IPS-NIHi11 (cell line): Measurements from ENCODE around the gene TMPRSS13.
A peak's percentile ranks its signal among the peaks of the same experiment; 100 is the strongest.

Experiments
- DNase-seq: peaks from one replicate; pipeline ENCODE4 v3.0.0; 2012; ENCODE audit warnings: mixed read lengths, low spot score

The TMPRSS13 gene

GRCh38 chr11:117891362-117891761, 37.8 kb downstream of the TMPRSS13 start:
- no peak for DNase-seq

GRCh38 chr11:117888139-117888566, 41.0 kb downstream of the TMPRSS13 start:
- DNase-seq: no peak

- no peak for DNase-seq
Observed at GRCh38 chr11:117887431-117888138, 41.6 kb downstream of the TMPRSS13 start.

- no peak for DNase-seq
Observed at GRCh38 chr11:117885777-117886176, 43.4 kb downstream of the TMPRSS13 start.

GRCh38 chr11:117884994-117885393, 44.2 kb downstream of the TMPRSS13 start:
- no peak for DNase-seq

- no peak for DNase-seq
Observed at GRCh38 chr11:117883063-117883462, 46.1 kb downstream of the TMPRSS13 start.

- DNase-seq: no peak
Observed at GRCh38 chr11:117882311-117882905, 46.8 kb downstream of the TMPRSS13 start.

- DNase-seq: no peak
Observed at GRCh38 chr11:117881217-117881616, 48.0 kb downstream of the TMPRSS13 start.

GRCh38 chr11:117879516-117880480, 49.4 kb downstream of the TMPRSS13 start:
- no peak for DNase-seq

- DNase-seq: no peak
Observed at GRCh38 chr11:117878939-117879475, 50.2 kb downstream of the TMPRSS13 start.

- DNase-seq: no peak
Observed at GRCh38 chr11:117878314-117878938, 50.8 kb downstream of the TMPRSS13 start.

GRCh38 chr11:117877120-117877784, 52.0 kb downstream of the TMPRSS13 start:
- DNase-seq: peak; percentile 70

- peak; percentile 91 for DNase-seq
Observed at GRCh38 chr11:117876341-117877119, 52.7 kb downstream of the TMPRSS13 start, which contains the start of gene FXYD6. Gene FXYD6 (minus strand): TSS chr11:117876658. CDS start chr11:117842776, 33,882 bp downstream.

- no peak for DNase-seq
Observed at GRCh38 chr11:117876059-117876340, 53.2 kb downstream of the TMPRSS13 start.

GRCh38 chr11:117875382-117876058, 53.7 kb downstream of the TMPRSS13 start:
- DNase-seq: peak; percentile 58

- DNase-seq: no peak
Observed at GRCh38 chr11:117874910-117875381, 54.3 kb downstream of the TMPRSS13 start.

- peak; percentile 42 for DNase-seq
Observed at GRCh38 chr11:117874253-117874909, 54.8 kb downstream of the TMPRSS13 start.

- DNase-seq: no peak
Observed at GRCh38 chr11:117873828-117874125, 55.4 kb downstream of the TMPRSS13 start.
